Activated CD8-positive, alpha-beta memory T cell treated with anti-CD3 and anti-CD28 coated beads for 24 hours (primary cell): ENCODE results near the gene KRTAP10-1.

ENCODE experiments used
- DNase-seq: peaks from one replicate; pipeline ENCODE4 v3.0.0-alpha.2; 2020

KRTAP10-1 gene

GRCh38 chr21:44499631-44500030 lies 40.4 kb downstream of the KRTAP10-1 start:
- no peak for DNase-seq

- DNase-seq = no peak
Observed at GRCh38 chr21:44499211-44499560, 40.8 kb downstream of the KRTAP10-1 start.

- DNase-seq = no peak
Observed at GRCh38 chr21:44498280-44499210, 41.5 kb downstream of the KRTAP10-1 start.

- DNase-seq = no peak
Observed at GRCh38 chr21:44497703-44498126, 42.3 kb downstream of the KRTAP10-1 start.

- DNase-seq = no peak
Observed at GRCh38 chr21:44496564-44497550, 43.1 kb downstream of the KRTAP10-1 start.

GRCh38 chr21:44495611-44496563 lies 44.1 kb downstream of the KRTAP10-1 start:
- no peak for DNase-seq

GRCh38 chr21:44494956-44495355 lies 45.0 kb downstream of the KRTAP10-1 start:
- no peak for DNase-seq

- DNase-seq = no peak
Observed at GRCh38 chr21:44494418-44494817, 45.6 kb downstream of the KRTAP10-1 start.

GRCh38 chr21:44492567-44493385 lies 47.2 kb downstream of the KRTAP10-1 start:
- no peak for DNase-seq

- DNase-seq = no peak
Observed at GRCh38 chr21:44490816-44491215, 49.2 kb downstream of the KRTAP10-1 start.

GRCh38 chr21:44490405-44490804 lies 49.6 kb downstream of the KRTAP10-1 start:
- DNase-seq = no peak

GRCh38 chr21:44489962-44490361 lies 50.0 kb downstream of the KRTAP10-1 start:
- no peak for DNase-seq
